CD4-positive, alpha-beta T cell treated with Interferon alpha-2 for 1 hour (primary cell): ENCODE data around the gene DCAF11.

Source experiments
- DNase-seq, 2 donors: peaks; one replicate each; pipeline ENCODE4 v3.0.0-alpha.2; 2020 to 2022

DCAF11 gene

GRCh38 chr14:24079491-24080141 is 35.0 kb upstream of the DCAF11 start:
- DNase-seq = no peak

- DNase-seq = no peak
These were observed 34.4 kb upstream of the DCAF11 start for GRCh38 chr14:24080142-24080530.

GRCh38 chr14:24080888-24081738 is 33.5 kb upstream of the DCAF11 start:
- DNase-seq = peak; percentile 64 to 72

- DNase-seq = no peak
These were observed 32.8 kb upstream of the DCAF11 start for GRCh38 chr14:24081739-24082211.

DNA sequence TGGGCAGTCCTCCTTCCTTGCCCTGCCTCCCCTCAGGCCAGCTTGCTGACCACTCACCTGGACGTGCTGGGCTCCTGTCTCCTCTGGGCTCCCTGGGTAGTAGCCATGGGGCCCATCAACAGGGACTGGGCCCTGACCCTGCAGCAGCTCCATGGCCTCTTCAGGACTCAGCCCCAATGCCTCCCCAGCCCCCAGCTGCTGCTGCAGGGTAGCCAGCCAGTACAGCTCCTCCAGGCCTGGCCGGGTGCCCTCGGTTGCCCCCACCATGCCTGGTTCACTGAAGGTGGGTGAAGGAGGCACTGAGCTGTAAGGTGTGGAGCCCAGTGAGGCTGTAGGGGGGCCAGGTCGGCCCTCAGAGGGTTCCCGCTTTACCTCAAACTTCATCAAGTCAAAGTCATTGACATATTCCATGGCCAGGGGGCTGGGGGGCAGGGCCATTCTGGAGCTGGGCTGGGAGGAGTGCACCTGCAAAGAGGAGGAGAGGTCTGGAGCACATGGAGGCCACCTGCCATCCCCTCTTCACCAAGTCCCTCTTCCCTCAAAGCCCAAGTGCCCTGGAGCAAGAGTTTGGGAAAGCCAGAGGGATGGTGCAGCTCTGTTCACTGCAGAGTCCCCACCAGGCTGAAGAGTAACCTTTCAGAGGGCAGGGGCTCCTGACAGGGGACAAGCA is 32.0 kb upstream of the DCAF11 start:
- DNase-seq = no peak

DNA sequence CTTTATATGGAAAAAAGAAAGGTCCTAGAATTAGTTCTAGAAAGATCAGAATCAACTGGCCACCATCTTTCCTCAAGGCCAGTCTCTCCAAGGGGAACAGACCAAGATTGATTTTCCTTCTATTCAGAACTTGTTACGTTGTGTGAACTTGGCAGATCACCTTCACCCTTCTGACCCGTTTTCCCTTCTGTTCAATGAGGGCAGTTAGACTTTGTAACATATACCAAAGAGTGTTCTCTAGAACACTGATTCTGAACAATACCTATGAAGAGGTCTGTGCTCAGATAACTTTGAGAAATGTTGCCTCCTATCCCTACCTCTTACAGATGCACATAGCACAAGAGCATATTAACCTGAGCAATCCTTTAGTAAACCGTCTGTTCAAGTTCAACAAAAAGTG is 31.1 kb upstream of the DCAF11 start:
- DNase-seq = no peak

DNA sequence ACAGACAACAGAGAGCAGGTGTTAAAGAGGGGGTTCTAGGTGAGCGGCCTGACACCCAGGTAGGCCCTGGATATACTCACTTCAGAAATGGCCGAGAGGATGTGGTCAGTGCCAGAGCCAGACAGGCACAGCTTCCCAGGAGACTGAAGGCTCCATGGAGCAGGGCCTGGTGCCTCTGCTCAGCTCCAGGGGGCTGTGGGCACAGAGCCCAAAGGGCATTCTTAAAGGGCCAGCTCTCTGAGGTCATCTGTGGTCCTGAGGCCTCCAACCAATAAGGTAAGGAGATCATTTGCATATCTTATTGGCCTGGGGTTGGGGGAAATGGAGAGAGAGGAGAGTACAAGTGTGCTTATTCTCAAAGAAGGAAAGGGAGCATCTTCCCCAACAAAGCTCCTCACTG is 30.1 kb upstream of the DCAF11 start:
- no peak for DNase-seq

DNA sequence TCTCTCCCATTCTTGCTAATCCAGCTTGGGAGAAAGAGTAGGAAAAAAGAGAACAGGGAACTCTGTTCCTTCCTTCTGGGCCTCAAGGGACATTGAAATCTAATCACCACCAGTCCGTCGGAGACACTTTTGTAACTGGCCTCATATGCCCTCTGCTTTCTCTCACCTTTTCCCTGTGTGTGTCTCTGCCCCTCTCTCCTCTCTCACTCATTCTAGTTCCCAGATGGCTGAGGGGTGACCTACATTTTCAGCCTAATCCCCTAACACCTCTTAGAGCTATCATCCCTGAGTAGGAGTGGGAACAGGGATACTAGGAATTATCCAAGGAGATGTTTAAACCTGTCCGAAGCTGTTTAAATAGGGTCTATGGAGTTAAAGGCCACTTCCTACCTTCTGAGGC is 29.4 kb upstream of the DCAF11 start:
- DNase-seq = no peak

- DNase-seq = no peak
These were observed 28.2 kb upstream of the DCAF11 start for GRCh38 chr14:24086193-24086955.

DNA sequence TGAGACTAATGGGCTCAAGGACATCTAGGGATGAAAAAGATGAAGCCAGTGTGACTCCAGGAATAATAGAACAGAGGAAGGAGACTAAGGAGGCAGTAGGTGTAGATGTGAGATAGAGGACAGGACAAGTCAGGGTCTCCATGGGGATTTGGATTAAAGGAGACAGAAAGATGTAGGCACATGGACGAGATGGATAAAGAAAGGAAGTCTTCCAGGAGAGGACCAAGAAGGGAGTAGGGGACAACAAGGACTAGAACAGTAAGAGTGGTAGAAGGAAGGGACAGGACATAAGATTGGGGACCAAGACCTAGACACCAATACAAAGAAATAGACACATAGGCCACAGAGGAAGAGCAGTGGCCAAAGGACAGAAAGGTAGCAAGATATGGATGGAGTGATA is 27.6 kb upstream of the DCAF11 start:
- no peak for DNase-seq

DNA sequence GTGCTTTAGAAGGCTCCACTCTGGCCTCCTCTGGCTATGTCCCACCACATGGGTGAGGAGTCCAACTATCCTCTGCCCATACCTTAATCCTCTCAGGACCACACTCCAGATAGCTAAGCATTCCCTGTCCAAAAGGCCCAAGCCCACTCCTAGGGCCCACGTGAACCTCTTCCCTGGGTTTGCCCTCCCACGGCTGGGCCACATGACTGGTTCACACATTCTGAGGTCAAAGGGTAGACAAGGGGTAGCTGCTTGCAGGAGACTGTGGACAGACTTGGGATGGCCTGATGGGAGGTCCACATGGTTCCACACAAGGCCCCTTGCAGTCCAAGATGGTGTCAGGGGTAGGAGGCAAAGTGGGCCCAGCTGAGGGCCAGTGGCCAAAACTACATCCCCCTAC is 26.5 kb upstream of the DCAF11 start:
- DNase-seq = no peak

DNA sequence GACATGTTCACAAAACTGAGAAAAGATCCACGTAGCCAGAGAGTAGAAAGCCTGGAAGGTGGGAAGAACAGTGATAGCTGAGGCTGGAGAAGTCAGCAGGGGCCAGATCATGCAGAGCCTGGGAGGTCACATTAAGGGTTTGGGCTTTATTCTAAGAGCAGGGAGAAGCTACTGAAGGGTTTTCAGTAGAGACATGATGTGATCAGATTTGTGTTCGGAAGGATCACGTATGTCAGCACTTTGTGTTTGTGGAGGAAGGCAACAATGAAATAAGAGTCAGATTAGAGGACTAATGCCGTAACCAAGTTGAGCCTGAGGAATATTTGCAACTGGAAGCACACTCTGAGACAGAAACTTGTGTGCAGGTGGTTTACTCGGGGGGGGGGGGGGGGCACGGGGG is 24.7 kb upstream of the DCAF11 start:
- DNase-seq = no peak

DNA sequence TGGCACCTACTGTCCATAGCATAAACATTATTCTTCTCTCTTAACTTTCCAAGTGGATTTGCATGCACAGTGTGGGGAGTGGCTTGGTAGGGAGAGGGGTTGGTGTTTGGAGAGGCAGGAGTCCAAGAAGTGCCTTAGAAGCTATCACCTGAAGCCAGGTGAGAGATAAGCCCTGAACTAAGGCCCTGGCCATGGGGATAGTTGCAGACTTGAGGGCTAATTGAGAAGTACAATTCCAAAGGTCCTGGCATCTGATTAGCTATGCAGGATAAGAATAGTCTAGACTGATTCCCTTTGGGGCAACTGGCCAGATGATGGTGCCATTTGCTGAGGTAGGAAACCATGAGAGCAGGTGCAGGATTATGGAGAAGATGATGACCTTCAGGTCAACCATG is 22.5 kb upstream of the DCAF11 start:
- DNase-seq = no peak

GRCh38 chr14:24092505-24093206 is 21.9 kb upstream of the DCAF11 start:
- DNase-seq = no peak

DNA sequence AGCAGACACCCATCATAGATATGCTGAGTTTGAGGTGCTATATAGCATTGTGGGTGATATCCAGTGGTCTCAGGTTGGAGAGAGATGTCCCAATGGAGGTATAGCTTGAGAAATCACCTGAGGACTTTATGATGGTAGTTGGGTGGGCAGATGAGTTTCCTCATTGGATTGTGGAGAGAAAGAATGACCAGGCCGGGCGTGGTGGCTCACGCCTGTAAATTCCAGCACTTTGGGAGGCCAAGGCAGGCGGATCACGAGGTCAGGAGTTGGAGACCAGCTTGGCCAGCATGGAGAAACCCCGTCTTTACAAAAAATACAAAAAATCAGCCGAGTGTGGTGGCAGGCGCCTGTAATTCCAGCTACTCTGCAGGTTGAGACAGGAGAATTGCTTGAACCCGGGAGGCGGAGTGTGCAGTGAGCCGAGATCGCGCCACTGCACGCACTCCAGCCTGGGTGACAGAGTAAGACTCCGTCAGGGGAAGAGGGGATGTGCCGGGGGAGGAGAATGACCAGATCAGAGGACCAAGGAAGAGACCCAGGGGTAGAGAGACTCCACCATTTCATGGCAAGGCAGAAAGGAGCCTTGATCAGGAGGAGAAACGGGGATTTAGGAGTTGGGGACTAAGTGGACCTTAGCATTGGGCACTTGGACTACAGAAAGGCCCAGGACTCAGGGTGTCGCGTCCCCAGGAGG is 21.2 kb upstream of the DCAF11 start:
- no peak for DNase-seq

- DNase-seq = peak; percentile 76 to 80
These were observed 20.4 kb upstream of the DCAF11 start, which contains the start of gene PCK2 for GRCh38 chr14:24093901-24094840. Gene PCK2, plus strand, starts transcription at chr14:24094311. Its CDS starts 95 bp downstream, at chr14:24094406.

- no peak for DNase-seq
These were observed 19.7 kb upstream of the DCAF11 start for GRCh38 chr14:24094841-24095270.

DNA sequence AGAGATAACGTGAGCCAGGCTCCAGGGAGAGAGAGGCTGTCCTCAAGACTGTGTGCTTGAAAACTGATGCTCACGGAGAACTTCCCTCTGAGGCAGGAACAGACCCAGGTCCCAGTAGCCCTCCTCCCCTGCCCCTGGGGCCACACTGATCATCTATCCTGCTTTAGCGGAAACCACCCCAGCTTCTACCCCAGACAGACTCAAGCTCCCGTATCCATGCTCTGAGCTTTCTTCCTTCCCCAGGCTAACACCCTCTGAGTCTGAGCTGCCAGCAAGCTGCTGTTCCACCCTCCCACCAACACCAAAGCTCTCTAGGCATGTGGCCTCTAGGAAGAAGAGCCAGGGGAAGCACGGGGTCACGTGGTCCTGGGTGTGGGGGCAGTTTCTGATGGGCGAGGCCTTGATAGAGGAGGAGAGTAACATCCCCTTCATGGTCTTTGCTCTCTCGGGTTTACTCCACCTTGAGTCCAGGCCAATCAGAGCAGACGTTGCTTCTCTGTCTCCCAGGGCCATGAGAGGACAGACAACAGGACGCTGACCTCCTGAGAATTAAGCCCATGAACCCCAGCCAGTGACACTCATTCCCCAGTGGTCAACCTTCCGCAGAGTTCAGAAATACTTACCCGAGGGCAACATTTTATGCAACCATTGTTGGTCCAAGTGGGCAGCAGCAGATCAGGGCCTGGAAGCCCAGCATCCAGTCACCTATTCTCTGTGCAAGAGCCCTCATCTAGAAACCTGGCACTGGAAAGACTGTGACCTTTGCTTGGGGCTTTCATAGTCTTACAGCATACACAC is 19.1 kb upstream of the DCAF11 start:
- DNase-seq = peak; percentile 47 to 57

DNA sequence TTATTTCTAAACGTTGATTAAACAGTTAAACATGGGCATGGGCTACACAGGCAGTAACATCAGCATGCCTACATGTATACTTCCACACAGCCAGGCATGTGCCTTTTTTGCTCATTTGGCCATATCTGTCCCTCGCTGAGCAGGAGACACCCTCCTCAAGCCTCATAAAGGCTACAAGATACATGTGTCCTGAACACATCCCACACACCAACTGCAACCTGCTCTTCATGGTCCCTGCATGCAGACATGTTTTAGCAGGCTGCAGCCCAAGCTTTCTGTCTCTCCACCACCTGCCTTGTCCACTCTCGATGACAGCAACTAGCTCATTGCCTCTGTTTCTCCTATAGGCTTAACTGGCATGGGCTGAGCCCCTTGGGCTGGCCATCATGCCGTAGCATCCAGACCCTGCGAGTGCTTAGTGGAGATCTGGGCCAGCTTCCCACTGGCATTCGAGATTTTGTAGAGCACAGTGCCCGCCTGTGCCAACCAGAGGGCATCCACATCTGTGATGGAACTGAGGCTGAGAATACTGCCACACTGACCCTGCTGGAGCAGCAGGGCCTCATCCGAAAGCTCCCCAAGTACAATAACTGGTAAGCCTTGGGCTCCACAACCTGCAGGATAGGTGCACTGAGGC is 17.9 kb upstream of the DCAF11 start:
- no peak for DNase-seq
